Stromal cell of bone marrow (primary cell): Measurements from ENCODE around the gene AARS1.
A peak's percentile ranks its signal among the peaks of the same experiment; 100 is the strongest.
"Not testable (repeated sequence)": the region's sequence is repeated elsewhere in the genome, so short reads cannot be mapped to it uniquely, and the experiment has no call there.

ENCODE experiments used
- DNase-seq: peaks from one replicate; pipeline ENCODE4 v3.0.0-alpha.2; 2012; ENCODE audit warnings: low read depth

Gene AARS1

DNA sequence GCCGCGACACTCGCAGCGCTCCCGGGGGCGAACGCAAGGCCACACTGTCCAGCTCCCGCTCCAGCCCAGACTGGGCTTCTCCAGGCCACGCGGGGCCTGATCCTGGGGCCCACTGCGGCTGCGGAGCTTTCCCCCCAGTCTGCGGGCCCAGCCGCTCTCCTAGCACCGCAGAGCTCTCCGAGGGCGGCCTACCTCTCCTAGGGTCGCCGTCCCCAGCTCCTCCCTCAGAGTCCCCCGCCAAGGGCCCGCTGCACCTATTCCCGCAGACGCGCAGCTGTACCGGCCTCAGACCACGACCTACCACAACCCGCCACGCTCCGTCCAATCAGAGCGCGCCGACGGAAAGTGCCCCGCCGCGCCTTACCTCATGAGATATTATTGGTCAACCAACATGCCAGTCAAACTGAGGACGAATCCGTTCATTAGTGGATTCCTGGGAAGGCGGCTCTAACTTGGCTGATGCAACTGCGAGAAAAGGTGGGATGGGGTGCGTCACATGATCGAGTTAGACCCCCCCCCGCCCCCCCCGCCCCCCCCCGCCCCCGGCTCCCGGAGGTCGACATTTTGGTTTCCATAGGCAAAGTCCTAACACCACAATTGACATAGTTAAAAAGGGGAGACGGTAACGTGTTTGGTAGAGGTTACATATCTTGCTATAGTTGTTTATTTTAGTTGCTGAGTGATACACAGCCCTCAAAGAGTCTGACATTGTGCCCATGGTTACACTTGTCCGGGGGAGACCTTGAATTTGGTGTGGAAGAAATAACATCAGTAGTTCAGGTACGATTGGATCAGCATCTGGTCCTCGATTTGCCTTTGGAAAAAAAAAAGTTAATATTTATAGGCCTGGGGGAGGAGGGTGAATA is at the start of gene AARS1:
Gene AARS1 (minus strand): TSS at position 278 of the 866 bp plus-strand sequence. CDS start 6,743 bp downstream, outside the sequence.
- DNase-seq = peak; percentile 100

DNA sequence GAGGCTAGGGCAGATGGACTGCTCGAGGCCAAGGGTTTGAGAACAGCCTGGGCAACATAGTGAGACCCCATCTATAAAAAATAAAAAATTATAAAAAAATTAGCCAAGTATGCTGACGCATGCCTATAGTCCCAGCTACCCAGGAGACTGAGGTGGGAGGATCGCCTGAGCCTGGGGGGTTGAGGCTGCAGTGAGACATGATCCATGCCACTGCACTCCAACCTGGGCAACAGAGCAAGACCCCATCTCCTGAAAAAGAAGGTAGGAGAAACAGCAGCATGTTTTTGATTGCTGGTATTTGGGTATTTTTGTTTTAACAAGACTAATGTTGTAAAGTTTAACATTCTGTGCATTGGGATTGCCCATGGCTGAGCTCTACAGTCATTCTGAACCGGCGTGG is 48.5 kb upstream of the AARS1 start:
- DNase-seq = no peak

DNA sequence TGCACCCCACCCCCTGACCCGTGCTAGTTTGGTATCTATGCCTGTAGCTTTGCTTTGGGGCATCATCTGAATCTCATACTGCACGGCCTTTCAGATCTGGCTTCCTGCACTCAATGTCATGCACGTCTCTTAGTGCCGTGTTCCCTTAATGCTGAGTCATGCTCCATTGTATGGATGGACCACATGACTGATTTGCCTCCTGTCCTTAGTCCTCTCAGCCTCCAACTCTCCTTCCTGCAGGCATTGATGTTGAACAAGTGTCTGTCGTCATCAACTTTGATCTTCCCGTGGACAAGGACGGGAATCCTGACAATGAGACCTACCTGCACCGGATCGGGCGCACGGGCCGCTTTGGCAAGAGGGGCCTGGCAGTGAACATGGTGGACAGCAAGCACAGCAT is 43.4 kb upstream of the AARS1 start:
- DNase-seq = not testable (repeated sequence)

DNA sequence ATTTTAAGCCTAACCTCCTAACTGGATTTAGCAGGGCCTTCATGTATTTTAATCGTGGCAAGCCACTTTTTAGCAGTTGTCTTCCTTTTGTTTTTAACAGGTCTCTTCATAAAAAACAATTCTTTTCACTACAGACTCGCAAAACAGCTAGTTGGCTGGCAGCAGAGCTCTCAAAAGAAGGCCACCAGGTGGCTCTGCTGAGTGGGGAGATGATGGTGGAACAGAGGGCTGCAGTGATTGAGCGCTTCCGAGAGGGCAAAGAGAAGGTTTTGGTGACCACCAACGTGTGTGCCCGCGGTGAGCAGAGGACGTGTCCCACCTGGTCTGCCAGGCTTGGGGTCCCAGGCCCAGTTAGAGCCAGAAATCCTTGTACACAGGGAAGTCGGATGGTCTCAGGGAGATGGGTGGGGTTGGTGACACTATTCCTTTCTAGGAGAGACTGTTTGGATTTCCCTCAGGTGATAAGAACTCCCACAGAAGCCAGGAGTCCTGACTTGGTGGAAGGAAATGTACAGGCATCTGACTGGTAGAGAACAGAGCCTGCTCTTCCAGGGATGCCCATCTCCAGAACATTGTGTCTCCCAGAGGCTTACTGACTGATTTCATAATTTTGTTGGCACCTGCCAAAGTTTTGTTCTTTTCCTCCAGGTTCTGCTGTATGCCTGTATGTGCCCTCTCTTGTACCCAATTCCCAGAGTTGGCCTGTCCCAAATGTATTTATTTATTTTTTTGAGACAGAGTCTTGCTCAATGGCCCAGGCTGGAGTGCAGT is 42.5 kb upstream of the AARS1 start:
- DNase-seq = no peak

DNA sequence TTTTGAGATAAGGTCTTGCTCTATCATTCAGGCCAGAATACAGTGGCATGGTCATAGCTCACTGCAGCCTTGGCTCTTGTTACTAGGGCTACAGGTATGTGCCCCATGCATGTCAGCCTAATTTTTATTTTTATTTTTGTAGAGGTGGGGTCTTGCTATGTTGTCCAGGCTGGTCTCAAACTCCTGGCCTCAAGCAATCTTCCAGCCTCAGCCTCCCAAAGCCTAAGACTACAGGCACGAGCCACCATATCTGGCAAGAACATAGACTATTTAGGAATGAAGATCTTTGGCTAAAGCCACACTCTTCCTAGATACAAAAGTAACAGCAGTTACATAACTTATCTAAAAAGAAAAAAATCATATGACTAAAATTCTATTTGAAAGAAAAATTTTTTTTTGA is 41.8 kb upstream of the AARS1 start:
- no peak for DNase-seq

DNA sequence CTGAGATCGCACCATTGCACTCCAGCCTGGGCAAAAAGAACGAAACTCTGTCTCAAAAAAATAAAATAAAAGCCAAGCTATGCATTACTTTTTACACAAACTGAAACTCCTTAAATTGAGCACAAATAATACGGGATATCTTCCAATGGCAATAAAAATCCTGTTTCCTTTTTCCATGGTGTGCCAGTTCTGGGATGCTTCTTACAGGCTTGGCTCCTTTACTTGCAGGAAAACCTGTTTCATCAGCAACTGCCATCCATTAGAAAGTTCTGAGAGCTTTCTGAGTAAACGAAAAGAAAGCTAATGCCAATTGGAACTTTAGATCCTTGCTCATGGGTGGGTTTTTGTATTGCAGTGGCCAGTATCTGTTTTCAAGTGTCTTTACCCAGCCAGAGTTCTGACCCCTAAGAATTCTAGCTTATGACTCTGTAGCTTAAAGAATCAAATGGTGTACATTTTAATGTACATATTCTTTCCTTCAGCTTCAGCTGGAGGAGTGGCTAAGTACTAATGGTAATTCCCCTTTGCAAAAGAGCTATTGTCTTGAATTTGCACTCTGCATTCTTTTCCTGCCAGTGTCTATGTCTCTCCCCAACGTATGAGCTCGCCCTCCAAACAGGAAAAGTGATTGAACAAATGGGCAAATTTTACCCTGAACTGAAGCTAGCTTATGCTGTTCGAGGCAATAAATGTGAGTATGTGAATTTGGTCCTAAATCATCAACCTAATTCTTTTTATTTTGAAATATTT is 35.9 kb upstream of the AARS1 start:
- DNase-seq = no peak

DNA sequence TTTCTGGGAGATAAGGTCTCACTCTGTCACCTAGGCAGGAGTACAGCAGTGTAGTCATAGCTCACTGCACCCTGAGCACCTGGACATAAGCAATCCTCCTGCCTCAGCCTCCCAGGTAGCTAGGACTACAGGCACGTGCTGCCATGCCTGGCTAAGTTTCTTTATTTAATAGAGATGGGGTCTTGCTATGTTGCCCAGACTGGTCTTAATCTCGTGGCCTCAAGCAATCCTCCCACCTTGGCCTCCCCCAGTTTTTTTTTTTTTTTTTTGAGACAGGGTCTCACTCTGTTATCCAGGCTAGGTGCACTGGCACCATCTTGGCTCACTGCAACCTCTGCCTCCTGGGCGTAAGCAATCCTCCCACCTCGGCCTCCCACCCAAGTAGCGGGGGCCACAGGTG is 30.8 kb upstream of the AARS1 start:
- DNase-seq = no peak

DNA sequence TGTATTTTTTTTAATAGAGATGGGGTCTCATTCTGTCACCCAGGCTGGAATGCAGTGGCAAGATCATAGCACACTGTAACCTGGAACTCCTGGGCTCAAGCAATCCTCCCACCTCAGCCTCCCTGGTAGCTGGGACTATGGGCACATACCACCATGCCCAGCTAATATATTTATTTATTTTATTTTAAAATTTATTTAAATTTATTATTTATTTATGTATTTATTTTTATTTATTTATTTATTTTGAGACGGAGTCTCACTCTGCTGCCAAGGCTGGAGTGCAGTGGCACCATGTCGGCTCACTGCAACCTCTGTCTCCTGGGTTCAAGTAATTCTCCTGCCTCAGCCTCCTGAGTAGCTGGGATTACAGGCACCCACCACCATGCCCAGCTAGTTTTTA is 18.4 kb upstream of the AARS1 start:
- not testable (repeated sequence) for DNase-seq

DNA sequence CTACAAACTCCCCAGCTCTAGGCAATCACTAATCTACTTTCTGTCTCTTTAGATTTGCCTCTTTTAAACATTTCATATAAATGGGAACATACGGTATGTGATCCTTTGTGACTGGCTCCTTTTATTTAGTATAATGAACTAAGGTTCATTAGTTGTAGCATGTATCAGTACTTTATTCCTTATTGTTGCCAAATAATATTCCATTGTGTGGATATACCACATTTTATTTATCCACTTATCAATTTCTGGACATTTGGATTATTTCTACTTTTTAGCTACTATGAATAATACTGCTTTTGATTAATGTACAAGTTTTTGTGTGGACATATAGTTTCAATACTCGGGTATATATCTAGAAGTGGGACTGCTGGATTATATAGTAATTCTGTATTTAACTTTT is 17.6 kb upstream of the AARS1 start:
- DNase-seq = no peak

DNA sequence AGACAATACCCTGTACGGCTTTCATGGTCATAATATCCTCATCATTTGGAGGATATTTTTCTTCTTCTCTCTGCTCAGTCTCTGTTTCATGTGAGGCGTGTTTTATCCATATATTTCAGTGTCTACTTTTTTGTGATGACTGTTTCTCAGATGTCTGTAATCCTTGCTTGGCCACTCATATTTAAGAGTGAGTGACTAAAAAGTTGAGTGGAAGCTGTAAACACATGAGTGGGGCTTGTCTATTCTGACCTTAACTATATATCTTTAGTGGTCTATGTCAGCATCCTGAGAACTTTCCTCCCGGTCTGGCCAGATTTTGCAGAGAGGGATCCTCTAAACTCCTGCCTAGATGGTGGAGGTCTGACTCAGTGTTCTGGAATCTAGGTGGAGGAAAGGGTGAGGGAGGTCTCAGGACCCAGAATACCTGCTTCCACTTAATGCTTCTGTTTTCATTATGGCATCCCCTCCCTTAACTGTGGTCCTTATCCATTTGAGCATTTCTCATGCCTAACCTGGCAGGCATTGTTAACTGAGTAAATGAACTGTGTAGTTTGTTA is 15.7 kb upstream of the AARS1 start:
- DNase-seq = no peak

DNA sequence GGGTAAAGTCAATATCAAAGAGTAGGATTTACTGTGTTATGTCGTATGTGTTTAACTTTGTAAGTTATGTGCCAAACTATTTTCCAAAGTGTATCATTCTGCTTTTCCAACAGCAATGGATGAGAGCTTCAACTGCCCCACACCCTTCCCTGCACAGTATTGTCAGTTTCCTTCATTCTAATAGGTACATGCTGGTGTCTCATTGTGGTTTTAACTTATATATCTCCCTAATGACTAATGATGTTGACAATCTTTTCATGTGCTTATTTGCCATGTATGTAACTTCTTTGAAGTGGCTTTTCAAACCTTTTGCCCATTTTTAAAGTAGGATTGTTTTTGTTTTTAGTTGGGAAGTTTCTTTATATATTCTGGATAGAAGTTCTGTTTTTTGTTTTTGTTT is 13.4 kb upstream of the AARS1 start:
- no peak for DNase-seq

DNA sequence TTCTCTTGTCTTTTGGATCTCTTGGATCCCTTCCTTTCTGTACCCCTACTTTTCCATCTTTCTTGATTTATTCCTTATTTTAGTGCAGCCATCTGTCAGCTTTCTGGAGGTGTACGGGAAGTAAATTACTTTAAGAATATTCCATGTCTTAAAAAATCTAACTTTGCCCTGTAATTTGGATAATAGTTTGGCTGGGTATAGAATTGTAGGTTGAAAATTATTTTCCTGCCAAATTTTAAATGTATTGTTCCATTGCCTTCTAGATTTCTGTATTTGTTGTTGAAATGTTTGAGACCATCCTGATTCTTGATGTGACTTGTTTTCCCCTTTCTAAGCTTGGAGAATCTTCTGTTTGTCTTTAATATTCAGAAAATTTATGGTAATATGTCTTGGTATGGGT is 11.8 kb upstream of the AARS1 start:
- no peak for DNase-seq

DNA sequence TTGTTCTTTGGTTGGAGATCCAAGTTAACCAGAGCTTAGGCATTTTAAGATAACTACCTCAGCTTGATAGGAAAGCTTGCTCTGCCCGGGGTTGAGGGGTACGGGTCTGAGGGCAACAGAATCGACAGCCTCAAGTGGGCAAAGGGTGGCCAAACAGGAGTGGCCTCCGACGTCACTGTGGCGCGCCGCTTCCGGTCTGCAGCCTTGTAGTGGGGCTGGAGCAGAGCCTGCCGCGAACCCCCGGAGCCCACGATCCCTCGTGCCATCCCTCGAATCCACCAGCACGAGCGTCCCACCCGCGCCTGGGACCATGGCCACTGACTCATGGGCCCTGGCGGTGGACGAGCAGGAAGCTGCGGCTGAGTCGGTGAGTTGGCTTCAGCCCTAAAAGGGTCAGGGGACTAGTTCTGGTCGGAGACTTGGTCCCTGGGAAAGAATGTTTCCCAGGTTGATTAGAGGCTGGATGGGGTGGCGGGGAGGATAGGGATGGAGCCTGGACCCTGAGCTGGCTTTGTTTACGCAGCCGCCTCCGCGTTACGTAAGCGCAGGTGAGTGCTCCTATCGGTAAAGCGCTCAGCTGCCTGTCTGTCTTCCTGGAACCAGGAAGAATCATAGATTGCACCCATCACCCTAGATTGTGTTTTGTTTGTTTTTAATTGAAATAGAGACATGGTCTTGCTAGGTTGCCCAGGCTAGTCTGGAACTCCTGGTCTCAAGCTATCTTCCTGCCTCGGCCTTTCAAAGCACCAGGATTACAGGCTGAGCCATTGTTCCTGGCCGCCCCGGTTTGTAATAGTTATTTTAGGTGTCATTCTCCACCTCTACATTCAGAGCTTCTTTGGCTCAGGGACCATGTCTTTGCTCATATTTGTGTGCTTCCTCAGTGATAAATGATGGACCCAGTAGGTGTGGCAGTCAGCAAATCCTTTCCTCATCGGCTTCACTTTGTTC is 10.0 kb upstream of the AARS1 start, which contains the start of gene DDX19B:
Gene DDX19B (plus strand): TSS at position 199 of the 951 bp plus-strand sequence. CDS start 112 bp downstream, at position 311.
- peak; percentile 51 for DNase-seq

DNA sequence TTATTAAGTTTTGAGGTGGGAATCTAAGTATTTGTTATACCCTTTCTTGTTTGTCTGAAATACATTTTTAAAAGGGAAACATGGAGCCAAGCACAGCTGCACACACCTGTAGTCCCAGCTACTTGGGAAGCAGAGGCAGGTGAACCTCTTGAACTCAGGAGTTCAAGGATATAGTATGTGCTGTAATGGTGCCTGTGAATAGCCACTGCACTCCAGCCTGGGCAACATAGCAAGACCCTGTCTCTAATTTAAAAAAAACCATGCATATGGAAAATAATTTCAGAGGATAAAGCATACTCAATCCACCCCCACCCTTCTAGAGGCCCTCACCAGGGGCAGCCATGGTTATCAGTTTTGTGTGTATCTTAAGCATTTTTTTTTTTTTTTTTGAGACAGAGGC is 6.3 kb upstream of the AARS1 start:
- DNase-seq = no peak

DNA sequence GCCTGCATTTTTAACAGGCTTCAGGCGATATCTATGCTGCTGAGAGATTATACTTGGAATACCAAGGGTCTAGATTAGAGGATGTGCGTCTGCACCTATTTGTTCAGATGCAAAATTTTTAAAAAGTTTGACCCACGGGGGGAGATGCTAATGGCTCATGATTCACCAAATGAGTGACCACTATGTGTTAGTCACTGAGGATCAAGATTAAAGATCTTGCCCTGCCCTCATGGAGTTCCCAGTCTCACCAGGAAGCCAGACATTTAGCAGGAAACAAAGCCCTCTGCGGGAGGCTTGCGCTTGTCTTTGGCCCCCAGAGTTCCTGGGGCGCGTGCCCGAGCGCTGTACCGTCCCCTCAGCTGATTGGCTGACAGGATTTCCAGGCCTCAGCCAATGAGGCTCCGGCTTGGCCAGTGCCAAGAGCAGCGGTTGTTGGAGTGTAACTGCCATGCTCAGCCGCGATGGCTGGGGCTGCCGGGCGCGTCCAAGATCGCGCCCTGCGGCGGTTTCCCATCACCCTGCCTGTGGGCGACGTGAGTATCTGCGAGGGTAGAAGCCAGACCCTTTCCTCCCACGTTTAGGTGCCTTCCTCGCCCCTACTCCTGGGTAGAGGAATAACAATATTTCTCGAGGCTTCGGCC is 5.2 kb upstream of the AARS1 start:
- DNase-seq = no peak

DNA sequence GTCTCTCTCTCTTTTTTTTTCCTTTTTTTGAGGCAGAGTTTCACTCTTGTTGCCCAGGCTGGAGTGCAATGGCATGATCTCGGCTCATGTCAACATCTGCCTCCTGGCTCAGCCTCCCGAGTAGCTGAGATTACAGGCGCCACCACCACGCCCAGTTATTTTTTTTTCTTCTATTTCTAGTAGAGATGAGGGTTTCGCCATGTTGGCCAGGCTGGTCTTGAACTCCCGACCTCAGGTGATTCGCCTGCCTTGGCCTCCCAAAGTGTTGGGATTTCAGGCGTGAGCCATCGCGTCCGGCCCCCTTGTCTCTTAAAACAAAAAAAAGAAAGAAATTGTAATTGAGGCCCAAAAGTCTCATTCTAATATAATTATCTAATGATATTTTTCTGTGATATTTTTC is 2.8 kb upstream of the AARS1 start:
- not testable (repeated sequence) for DNase-seq

DNA sequence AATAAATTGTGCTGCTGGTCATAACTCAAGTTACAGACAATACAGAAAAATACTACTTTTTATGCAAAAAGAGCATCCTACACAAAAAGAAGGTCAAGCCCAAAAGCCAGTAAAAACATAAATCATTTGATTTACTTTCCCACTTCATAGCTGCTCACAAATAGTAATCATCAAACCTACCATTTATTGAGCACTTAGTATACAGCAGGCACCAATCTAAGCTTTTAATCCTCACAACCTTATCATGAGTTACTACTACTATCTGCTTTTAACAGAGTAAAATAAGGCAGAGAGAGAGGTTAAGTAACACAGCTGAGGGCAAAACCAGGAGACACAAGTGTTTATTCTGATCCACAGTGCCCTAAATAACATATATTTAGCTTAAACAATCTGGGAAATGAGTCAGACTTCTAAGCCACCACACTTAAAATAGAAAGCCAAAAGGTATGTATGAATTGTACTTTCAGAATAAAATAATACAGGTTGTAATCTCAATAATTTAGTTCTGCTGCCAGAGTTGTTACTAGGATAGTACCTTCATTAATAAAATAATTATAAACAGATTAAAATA is 1.7 kb upstream of the AARS1 start:
- no peak for DNase-seq

DNA sequence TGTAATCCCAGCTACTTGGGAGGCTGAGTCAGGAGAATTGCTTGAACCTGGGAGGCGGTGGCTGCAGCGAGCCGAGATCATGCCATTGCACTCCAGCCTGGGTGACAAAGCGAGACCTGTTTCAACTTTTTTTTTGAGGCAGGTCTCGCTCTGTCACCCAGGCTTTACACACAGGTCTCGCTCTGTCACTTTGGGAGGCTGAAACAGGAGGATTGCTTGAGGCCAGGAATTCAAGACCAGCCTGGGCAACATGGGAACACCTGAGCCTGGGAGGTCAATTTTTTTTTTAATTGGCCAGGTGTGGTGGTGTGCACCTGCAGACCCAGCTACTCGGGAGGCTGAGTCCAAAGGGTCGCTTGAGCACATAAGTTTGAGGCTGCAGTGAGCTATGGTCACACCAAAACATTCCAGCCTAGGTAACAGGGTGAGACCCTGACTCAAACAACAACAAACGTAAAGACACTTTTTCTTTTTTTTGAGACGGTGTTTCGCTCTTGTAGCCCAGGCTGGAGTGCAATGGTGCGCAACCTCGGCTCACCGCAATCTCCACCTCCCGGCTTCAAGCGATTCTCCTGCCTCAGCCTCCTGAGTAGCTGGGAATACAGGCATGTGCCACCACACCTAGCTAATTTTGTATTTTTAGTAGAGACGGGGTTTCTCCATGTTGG is 1.9 kb downstream of the AARS1 start:
- DNase-seq = not testable (repeated sequence)

DNA sequence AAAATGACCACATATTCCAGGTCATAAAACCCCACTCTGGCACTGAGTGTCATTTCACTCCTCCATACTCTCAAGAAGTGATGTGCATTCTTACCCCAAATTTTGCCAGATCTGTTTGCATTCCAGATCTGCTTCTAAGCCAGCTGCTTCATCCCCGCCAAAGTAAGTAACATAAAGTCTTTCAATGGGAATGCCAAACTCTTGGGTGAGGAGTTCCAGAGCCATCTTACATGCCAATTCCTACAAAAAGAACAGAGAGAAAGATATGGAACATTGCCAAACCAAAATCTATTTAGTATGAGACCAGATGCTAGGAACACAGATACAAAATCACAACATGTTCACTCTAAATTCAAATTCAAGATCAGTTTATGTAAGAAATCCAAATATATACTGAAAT is 12.9 kb downstream of the AARS1 start:
- DNase-seq = no peak

DNA sequence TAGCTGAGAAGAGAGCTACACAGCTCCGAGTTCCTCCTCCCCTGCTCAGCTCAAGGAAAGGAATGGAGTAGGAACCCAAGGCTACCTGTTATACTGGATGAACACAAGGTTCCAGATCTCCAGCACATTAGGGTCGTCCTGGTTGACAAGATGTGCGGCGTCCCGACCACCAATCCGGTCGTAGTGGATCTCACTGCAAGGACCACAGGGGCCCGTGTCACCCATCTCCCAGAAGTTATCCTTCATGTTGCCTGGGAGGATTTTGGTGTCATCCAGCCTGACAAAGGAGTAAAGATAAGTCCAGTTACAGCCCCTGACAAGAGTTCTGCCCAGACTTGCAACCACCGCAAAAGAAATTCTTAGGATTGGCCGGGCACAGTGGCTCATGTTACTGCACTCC is 17.6 kb downstream of the AARS1 start:
- no peak for DNase-seq
